GM12878 (cell line): ENCODE data around the gene MYMK. TPM values are rescaled to one million over a fixed set of nuclear protein-coding genes. Genes with fewer than 3 reads are reported as not detected.

Experiments
- ATAC-seq: fragments of 200-7000 bp; cut with Tn5 transposase; 3 replicates; pipeline ENCODE4 v1.9.1; 2020; ENCODE audit warnings: mild to moderate bottlenecking, moderate library complexity
- BruUV-seq: library from RNA; stranded (reverse); fragments of 400-500 nt; replicated peaks from 2 replicates; lab custom pipeline; 2021; lab: Mats Ljungman, UMichigan
- CTCF ChIA-PET: fragments of 300-600 bp; sonication (Branson Sonifier 250); formaldehyde crosslinking; extraction: SDS; loops from one replicate; lab custom pipeline; 2021; ENCODE audit warnings: inconsistent platforms; lab: Yijun Ruan, JAX
- POLR2A ChIA-PET: fragments of 350-600 bp; formaldehyde crosslinking; extraction: SDS; loops from one replicate; lab custom pipeline; 2021; ENCODE audit warnings: inconsistent platforms; lab: Charles Lee
- RAD21 ChIA-PET: fragments of 300-600 bp; sonication (Branson Sonifier 250); formaldehyde crosslinking; loops from one replicate; lab custom pipeline; 2023; ENCODE audit warnings: antibody characterized with exemption; ENCODE audit not compliant: unreplicated experiment; lab: Charles Lee
- SMC1A ChIA-PET: fragments of 300-600 bp; sonication (Branson Sonifier 250); formaldehyde crosslinking; loops from one replicate; lab custom pipeline; 2023; ENCODE audit not compliant: unreplicated experiment, uncharacterized antibody; lab: Charles Lee
- DNase-seq: peaks from one replicate; pipeline ENCODE4 v3.0.0-alpha.2; 2011; ENCODE audit warnings: low read depth, low spot score
- FAIRE-seq: peaks from 3 replicates; lab custom pipeline; 2011; peaks lifted over from hg19 to GRCh38; lab: Jason Lieb, UNC
- H2AFZ ChIP-seq: 2 replicates; pipeline ENCODE4 v1.6.0; 2011; ENCODE audit warnings: low read depth, low read length, control low read depth; ENCODE audit not compliant: control insufficient read depth
- H3K27ac ChIP-seq: 2 replicates; pipeline ENCODE4 v1.5.1; 2011; ENCODE audit warnings: control low read depth; ENCODE audit not compliant: control insufficient read depth, insufficient read depth
- H3K27me3 ChIP-seq, 2 experiments: replicated peaks in 1 of 2; 2 replicates each; pipeline versions ENCODE4 v1.6.0 to v1.6.1; 2011; ENCODE audit warnings: low read length in 1 of 2; ENCODE audit not compliant: control insufficient read depth in 2 of 2, insufficient read depth in 2 of 2
- H3K36me3 ChIP-seq, 2 experiments: 2 replicates each; pipeline ENCODE4 v1.5.1; 2011; ENCODE audit warnings: low read length in 1 of 2; ENCODE audit not compliant: control insufficient read depth in 2 of 2, insufficient read depth in 2 of 2
- H3K4me1 ChIP-seq: 2 replicates; pipeline ENCODE4 v1.6.1; 2011; ENCODE audit warnings: mild to moderate bottlenecking, low read length, moderate library complexity, mixed read lengths; ENCODE audit not compliant: control insufficient read depth, insufficient read depth
- H3K4me2 ChIP-seq: 2 replicates; pipeline ENCODE4 v1.6.0; 2011; ENCODE audit warnings: control low read depth; ENCODE audit not compliant: control insufficient read depth, insufficient read depth
- H3K4me3 ChIP-seq: fragments of 200-600 bp; sonication (generic); 2 replicates; pipeline ENCODE4 v1.5.1; 2016
- H3K79me2 ChIP-seq: 2 replicates; pipeline ENCODE4 v1.6.0; 2011; ENCODE audit warnings: low read length; ENCODE audit not compliant: control insufficient read depth, insufficient read depth
- H3K9ac ChIP-seq: 2 replicates; pipeline ENCODE4 v1.8.0; 2011; ENCODE audit warnings: low read length, control low read depth, mixed read lengths; ENCODE audit not compliant: control insufficient read depth, insufficient read depth
- H3K9me3 ChIP-seq: replicated peaks from 3 replicates; pipeline ENCODE4 v1.5.1; 2011; ENCODE audit warnings: mild to moderate bottlenecking, low read length; ENCODE audit not compliant: control insufficient read depth, insufficient read depth
- H4K20me1 ChIP-seq: 2 replicates; pipeline ENCODE4 v1.6.0; 2011; ENCODE audit not compliant: control insufficient read depth, insufficient read depth
- BHLHE40 ChIP-seq, 2 experiments: fragments of 450-650 bp in 1 of 2; IDR thresholded peaks; 2 replicates each; pipeline ENCODE4 v1.6.1; 2011 to 2017; ENCODE audit warnings: low read depth in 2 of 2, borderline replicate concordance in 1 of 2, improper control_type of control experiment in 1 of 2, low read length in 1 of 2, mild to moderate bottlenecking in 1 of 2
- CBX5 ChIP-seq: sonication (generic); IDR thresholded peaks from 2 replicates; pipeline ENCODE4 v1.6.1; 2016; ENCODE audit warnings: low read depth, moderate library complexity, mild to moderate bottlenecking, inconsistent platforms
- CEBPB ChIP-seq, 2 experiments: fragments of 150-350 bp in 1 of 2; IDR thresholded peaks; 2 replicates each; pipeline ENCODE4 v1.6.1; 2012 to 2014; ENCODE audit warnings: low read depth in 2 of 2, low read length in 2 of 2, borderline replicate concordance in 1 of 2, inconsistent platforms in 1 of 2
- EP300 ChIP-seq, 2 experiments: fragments of 150-350 bp in 1 of 2; IDR thresholded peaks; 2 replicates each; pipeline ENCODE4 v1.6.1; 2011 to 2012; ENCODE audit warnings: low read depth in 2 of 2, low read length in 2 of 2, borderline replicate concordance in 1 of 2, improper control_type of control experiment in 1 of 2, inconsistent platforms in 1 of 2; ENCODE audit not compliant: control insufficient read depth in 1 of 2
- EZH2 ChIP-seq: IDR thresholded peaks from 2 replicates; pipeline ENCODE4 v1.6.1; 2012; ENCODE audit warnings: low read depth, mild to moderate bottlenecking, control low read depth, inconsistent platforms, low read length, borderline replicate concordance; ENCODE audit not compliant: control insufficient read depth
- HDAC2 ChIP-seq: fragments of 200-600 bp; sonication (generic); IDR thresholded peaks from 2 replicates; pipeline ENCODE4 v1.6.1; 2017
- IRF4 ChIP-seq: IDR thresholded peaks from 2 replicates; pipeline ENCODE4 v1.6.1; 2011; ENCODE audit warnings: low read depth, low read length
- LARP7 ChIP-seq: fragments of 450-650 bp; IDR thresholded peaks from 2 replicates; pipeline ENCODE4 v1.6.1; 2017; ENCODE audit warnings: mild to moderate bottlenecking
- MTA3 ChIP-seq: IDR thresholded peaks from 2 replicates; pipeline ENCODE4 v1.6.1; 2012; ENCODE audit warnings: low read length, inconsistent platforms, borderline replicate concordance
- NFIC ChIP-seq: IDR thresholded peaks from 2 replicates; pipeline ENCODE4 v1.6.1; 2012; ENCODE audit warnings: low read depth, mild to moderate bottlenecking, inconsistent platforms, low read length, moderate library complexity
- NR2C1 ChIP-seq: fragments of 450-650 bp; IDR thresholded peaks from 2 replicates; pipeline ENCODE4 v1.6.1; 2017; ENCODE audit warnings: antibody characterized with exemption, mild to moderate bottlenecking, moderate library complexity
- NR2F1 ChIP-seq: fragments of 450-650 bp; conservative IDR thresholded peaks from 2 replicates; pipeline ENCODE4 v1.6.1; 2017; ENCODE audit warnings: mild to moderate bottlenecking
- RUNX3 ChIP-seq: IDR thresholded peaks from 2 replicates; pipeline ENCODE4 v1.6.1; 2012; ENCODE audit warnings: low read length, inconsistent platforms
- SMARCA5 ChIP-seq: fragments of 450-650 bp; IDR thresholded peaks from 2 replicates; pipeline ENCODE4 v1.6.1; 2017; ENCODE audit warnings: mild to moderate bottlenecking
- SREBF2 ChIP-seq: IDR thresholded peaks from 2 replicates; pipeline ENCODE4 v1.6.1; 2012; ENCODE audit warnings: mild to moderate bottlenecking, low read length
- TARDBP ChIP-seq: IDR thresholded peaks from 2 replicates; pipeline ENCODE4 v1.6.1; 2016; ENCODE audit warnings: borderline replicate concordance
- ZNF274 ChIP-seq: IDR thresholded peaks from one replicate; pipeline ENCODE4 v1.8.0; 2011; ENCODE audit not compliant: insufficient read length, insufficient read depth
- ZNF622 ChIP-seq: fragments of 450-650 bp; IDR thresholded peaks from 2 replicates; pipeline ENCODE4 v1.6.1; 2017; ENCODE audit warnings: mild to moderate bottlenecking, inconsistent platforms
- WGBS: methylation state at CpG from one replicate; pipeline ENCODE4 v1.1.6; 2016; ENCODE audit warnings: low lambda C conversion rate; ENCODE audit not compliant: insufficient replicate concordance, insufficient coverage; ENCODE audit errors: missing lambda C conversion rate; 5-methylcytosine and 5-hydroxymethylcytosine counted together
- in situ Hi-C: fragments of 300-500 bp; cut with MboI; formaldehyde crosslinking; loops from 9 replicates; pipeline ENCODE4 v1.14.3; 2018; ENCODE audit warnings: mixed read lengths
- intact Hi-C: fragments of 100-400 bp; cut with micrococcal nuclease; formaldehyde crosslinking; loops from one replicate; pipeline ENCODE4 v1.14.2; 2022; ENCODE audit not compliant: unreplicated experiment
- polyA plus RNA-seq, 11 experiments: library from polyadenylated mRNA; depleted of rRNA in 4 of 11; unstranded in 6 of 11; stranded (reverse) in 5 of 11; fragments of >200 nt; fragmentation: Nextera tagmentation in 4 of 11; fragmentation: Illumina TruSeq in 1 of 11; extraction: Ambion mirVana in 4 of 11; extraction: Trizol in 1 of 11; gene quantifications; 1 replicate in 1 of 11; 2 replicates in 10 of 11; pipeline versions ENCODE4 v1.2.1 to v1.2.3, GENCODE V29; 2011 to 2016; ENCODE audit warnings: inconsistent platforms in 2 of 11, missing spikeins in 2 of 11, low read depth in 1 of 11
- total RNA-seq, 4 experiments: library from RNA; depleted of rRNA in 3 of 4; stranded (reverse); fragments of >200 nt in 3 of 4; fragmentation: Illumina TruSeq in 1 of 4; extraction: Trizol in 1 of 4; gene quantifications; 2 replicates each; pipeline versions ENCODE4 v1.2.1 to v1.2.3, GENCODE V29; 2013 to 2021
- TF ChIP-seq, protein P1 (sequence below): IDR thresholded peaks from 2 replicates; pipeline ENCODE4 v1.6.1; 2012; ENCODE audit warnings: low read length, inconsistent platforms
- TF ChIP-seq, protein P2 (sequence below): fragments of 150-350 bp; IDR thresholded peaks from 2 replicates; pipeline ENCODE4 v1.6.1; 2016; ENCODE audit warnings: low read depth, low read length

MYMK gene
- total and polyA plus RNA-seq, 10 of the 15 experiments (the other 5 are each of a cell fraction or from before 2014, with no cell fraction given): not detected

DNA sequence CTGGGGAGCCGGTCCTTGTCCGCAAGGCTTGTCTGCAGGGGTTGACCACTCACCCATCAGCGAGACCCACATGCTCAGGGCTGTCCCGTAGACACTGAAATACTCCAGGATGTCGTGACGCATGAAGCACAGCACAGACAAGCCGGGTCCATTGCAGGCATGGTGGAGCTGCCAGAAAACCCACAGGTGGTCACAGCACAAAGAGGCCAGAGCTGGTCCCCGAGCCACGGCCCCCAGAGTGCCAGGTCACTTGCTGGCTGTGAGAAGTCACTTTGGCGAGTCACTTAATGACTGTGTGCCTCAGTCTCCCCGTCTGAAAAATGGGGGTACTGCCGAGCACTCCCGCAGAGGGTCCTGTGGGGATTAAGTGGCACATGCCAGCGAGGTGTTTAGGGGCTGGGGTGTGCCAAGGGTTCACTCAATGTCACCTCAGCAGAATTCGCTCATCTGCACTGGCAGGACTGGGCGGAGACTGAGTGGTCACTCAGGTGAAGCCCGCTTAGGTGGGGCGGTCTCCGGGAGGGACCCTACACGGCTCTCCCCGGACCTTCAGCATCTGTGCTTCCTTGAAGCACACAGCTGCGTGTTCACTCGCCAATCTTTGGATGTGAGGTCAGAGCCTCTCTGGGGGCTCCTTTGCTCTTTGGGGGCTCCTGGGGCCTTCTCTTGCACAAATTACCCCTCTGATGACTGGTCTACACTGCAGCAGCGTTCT is 4.5 kb downstream of the MYMK start:
- Histone ChIP-seq H3K27me3 (peaks cover 0 to 4% of the 10 kb centered on the region in 2 experiments; a peak in 3 of 4 replicates), H3K79me2 (no peaks in the 10 kb centered on the region), H3K36me3 (no peaks in the 10 kb centered on the region), H2AFZ (no peak overlapping the region), H3K4me3 (no peak overlapping the region), H3K9ac (no peak overlapping the region), H3K27ac (no peak overlapping the region), H4K20me1 (no peaks in the 10 kb centered on the region), H3K9me3 (no peaks in the 10 kb centered on the region), H3K4me1 (no peaks in the 10 kb centered on the region), H3K4me2 (no peak overlapping the region)
- SMC1A ChIA-PET: no interaction called here
- ATAC-seq: no peak
- RAD21 ChIA-PET: no interaction called here
- TF ChIP-seq EP300 (IDR thresholded peaks at IDR 0.05; ENCODE audit: borderline replicate concordance in 1 of 2, control insufficient read depth in 1 of 2, low read depth in 2 of 2, low read length in 2 of 2): no peak
- no peak for TF ChIP-seq SREBF2
- TF ChIP-seq EZH2: no peak
- no peak for TF ChIP-seq NFIC
- TF ChIP-seq BHLHE40 (IDR thresholded peaks at IDR 0.05; ENCODE audit: borderline replicate concordance in 1 of 2, low read depth in 2 of 2, low read length in 1 of 2): no peak
- no peak for TF ChIP-seq IRF4
- TF ChIP-seq SMARCA5: no peak
- TF ChIP-seq CEBPB (IDR thresholded peaks at IDR 0.05; ENCODE audit: borderline replicate concordance in 1 of 2, low read depth in 2 of 2, low read length in 2 of 2): no peak
- TF ChIP-seq, protein P1, sequence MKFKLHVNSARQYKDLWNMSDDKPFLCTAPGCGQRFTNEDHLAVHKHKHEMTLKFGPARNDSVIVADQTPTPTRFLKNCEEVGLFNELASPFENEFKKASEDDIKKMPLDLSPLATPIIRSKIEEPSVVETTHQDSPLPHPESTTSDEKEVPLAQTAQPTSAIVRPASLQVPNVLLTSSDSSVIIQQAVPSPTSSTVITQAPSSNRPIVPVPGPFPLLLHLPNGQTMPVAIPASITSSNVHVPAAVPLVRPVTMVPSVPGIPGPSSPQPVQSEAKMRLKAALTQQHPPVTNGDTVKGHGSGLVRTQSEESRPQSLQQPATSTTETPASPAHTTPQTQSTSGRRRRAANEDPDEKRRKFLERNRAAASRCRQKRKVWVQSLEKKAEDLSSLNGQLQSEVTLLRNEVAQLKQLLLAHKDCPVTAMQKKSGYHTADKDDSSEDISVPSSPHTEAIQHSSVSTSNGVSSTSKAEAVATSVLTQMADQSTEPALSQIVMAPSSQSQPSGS: no peak
- TF ChIP-seq HDAC2: no peak
- no peak for TF ChIP-seq ZNF622
- TF ChIP-seq LARP7: no peak
- no peak for TF ChIP-seq MTA3
- TF ChIP-seq TARDBP: no peak
- no peak for TF ChIP-seq CBX5
- TF ChIP-seq ZNF274: no peak
- no peak for TF ChIP-seq NR2F1
- TF ChIP-seq NR2C1: no peak
- TF ChIP-seq RUNX3: no peak
- TF ChIP-seq, protein P2, sequence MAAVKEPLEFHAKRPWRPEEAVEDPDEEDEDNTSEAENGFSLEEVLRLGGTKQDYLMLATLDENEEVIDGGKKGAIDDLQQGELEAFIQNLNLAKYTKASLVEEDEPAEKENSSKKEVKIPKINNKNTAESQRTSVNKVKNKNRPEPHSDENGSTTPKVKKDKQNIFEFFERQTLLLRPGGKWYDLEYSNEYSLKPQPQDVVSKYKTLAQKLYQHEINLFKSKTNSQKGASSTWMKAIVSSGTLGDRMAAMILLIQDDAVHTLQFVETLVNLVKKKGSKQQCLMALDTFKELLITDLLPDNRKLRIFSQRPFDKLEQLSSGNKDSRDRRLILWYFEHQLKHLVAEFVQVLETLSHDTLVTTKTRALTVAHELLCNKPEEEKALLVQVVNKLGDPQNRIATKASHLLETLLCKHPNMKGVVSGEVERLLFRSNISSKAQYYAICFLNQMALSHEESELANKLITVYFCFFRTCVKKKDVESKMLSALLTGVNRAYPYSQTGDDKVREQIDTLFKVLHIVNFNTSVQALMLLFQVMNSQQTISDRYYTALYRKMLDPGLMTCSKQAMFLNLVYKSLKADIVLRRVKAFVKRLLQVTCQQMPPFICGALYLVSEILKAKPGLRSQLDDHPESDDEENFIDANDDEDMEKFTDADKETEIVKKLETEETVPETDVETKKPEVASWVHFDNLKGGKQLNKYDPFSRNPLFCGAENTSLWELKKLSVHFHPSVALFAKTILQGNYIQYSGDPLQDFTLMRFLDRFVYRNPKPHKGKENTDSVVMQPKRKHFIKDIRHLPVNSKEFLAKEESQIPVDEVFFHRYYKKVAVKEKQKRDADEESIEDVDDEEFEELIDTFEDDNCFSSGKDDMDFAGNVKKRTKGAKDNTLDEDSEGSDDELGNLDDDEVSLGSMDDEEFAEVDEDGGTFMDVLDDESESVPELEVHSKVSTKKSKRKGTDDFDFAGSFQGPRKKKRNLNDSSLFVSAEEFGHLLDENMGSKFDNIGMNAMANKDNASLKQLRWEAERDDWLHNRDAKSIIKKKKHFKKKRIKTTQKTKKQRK: no peak
- CTCF ChIA-PET: no interaction called here
- no TSS peak for BruUV-seq
- WGBS: 34% methylated on average over 24 of the region's 24 CpGs
- intact Hi-C loops (no loop called here), in situ Hi-C loops (no loop called here)
- POLR2A ChIA-PET: no interaction called here
- DNase-seq: no peak
- no peak for FAIRE-seq
